ENCODE measurements around the gene CCDC57.

GRCh38 chr17:82177276-82177675, 35.4 kb downstream of the CCDC57 start:
- no peak for TF ChIP-seq POLR2A (IDR thresholded peaks at IDR 0.05)
- no peak for TF ChIP-seq CTCF (IDR thresholded peaks at IDR 0.05 in 8 of 11, conservative IDR thresholded peaks at IDR 0.05 in 3 of 11)
